ENCODE results near the gene CSMD2.

The CSMD2 gene

DNA sequence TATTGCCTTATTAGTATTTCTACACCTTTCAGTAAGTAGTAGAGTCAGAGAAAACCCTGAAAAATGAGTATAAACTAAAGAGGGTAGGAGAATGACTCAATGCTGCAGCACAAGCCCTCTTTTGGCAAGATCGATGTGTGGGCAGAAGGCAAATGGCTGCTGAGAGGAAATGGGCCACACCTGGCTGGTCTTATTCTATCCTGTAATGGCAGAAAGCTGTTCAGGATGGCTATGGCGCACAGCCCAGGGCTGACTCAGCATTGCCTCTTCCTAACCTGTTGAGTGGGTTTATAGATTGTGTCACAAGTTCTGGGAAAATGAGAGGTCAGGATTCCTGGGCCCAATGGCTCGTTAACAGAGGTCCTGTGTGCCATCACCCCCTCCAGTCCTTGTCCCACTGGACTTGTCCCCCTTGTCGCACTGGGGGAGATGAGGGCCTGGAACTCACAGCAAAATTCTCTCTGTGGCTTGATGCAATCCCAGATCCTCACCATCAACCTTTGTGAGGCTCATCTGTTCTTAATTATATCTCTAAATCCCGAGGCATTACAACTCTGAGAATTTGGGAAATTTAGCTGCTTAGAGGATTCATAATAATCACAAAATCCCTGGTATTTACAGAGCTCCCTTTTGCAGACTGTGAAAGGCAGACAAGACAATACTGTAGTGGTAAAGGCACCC is 287.9 kb downstream of the CSMD2 start:
- H3K4me1 ChIP-seq (ENCODE audit: control insufficient read depth, low read depth, low read length) = no peaks in the 10 kb centered on the region
- H3K4me3 ChIP-seq (ENCODE audit: low read length) = no peak overlapping the region
- H2AK5ac ChIP-seq (ENCODE audit: low read length) = no peak overlapping the region
- no peaks in the 10 kb centered on the region for H3K79me2 ChIP-seq (ENCODE audit: control insufficient read depth, insufficient read depth, low read length)
- no peak overlapping the region for H3K18ac ChIP-seq (ENCODE audit: low read length)
- H3K23ac ChIP-seq (ENCODE audit: low read length) = no peak overlapping the region
- no peak overlapping the region for H3K27ac ChIP-seq (ENCODE audit: low read depth, low read length)
- no peak overlapping the region for H2BK15ac ChIP-seq (replicated peaks; ENCODE audit: low read depth)
- H3K4me2 ChIP-seq (ENCODE audit: low read length) = no peak overlapping the region
- no peak for DNase-seq
- no peak overlapping the region for H2BK120ac ChIP-seq (ENCODE audit: low read depth, low read length)
- H3K4ac ChIP-seq (ENCODE audit: low read depth, low read length) = no peak overlapping the region
- H3K9ac ChIP-seq (ENCODE audit: low read length) = no peak overlapping the region
- H3K56ac ChIP-seq (ENCODE audit: low read length) = no peak overlapping the region
- H4K5ac ChIP-seq (ENCODE audit: low read length) = no peak overlapping the region
- H3K27me3 ChIP-seq (ENCODE audit: insufficient read depth, low read length, poor library complexity) = no peaks in the 10 kb centered on the region
- H3K36me3 ChIP-seq (ENCODE audit: control insufficient read depth, insufficient read depth, low read length) = no peaks in the 10 kb centered on the region
- no peaks in the 10 kb centered on the region for H3K79me1 ChIP-seq (ENCODE audit: low read length)
- H4K8ac ChIP-seq (ENCODE audit: low read depth, low read length) = no peak overlapping the region
- no peak overlapping the region for H2BK5ac ChIP-seq (ENCODE audit: low read length)
- WGBS (ENCODE audit: extremely low coverage, insufficient coverage, low lambda C conversion rate) = no CpG with 5 or more reads among the region's 5 CpGs

GRCh38 chr1:33875862-33876261 is 289.2 kb downstream of the CSMD2 start:
- Histone ChIP-seq H3K79me2 (ENCODE audit: control insufficient read depth, insufficient read depth, low read length) (no peaks in the 10 kb centered on the region), H2AK5ac (ENCODE audit: low read length) (no peak overlapping the region), H3K9ac (ENCODE audit: low read length) (no peak overlapping the region), H3K79me1 (ENCODE audit: low read length) (no peaks in the 10 kb centered on the region), H3K36me3 (ENCODE audit: control insufficient read depth, insufficient read depth, low read length) (no peaks in the 10 kb centered on the region), H3K4me2 (ENCODE audit: low read length) (no peak overlapping the region), H3K4me1 (ENCODE audit: control insufficient read depth, low read depth, low read length) (no peaks in the 10 kb centered on the region), H2BK120ac (ENCODE audit: low read depth, low read length) (no peak overlapping the region), H4K5ac (ENCODE audit: low read length) (no peak overlapping the region), H3K27ac (ENCODE audit: low read depth, low read length) (no peak overlapping the region), H3K4me3 (ENCODE audit: low read length) (no peak overlapping the region), H2BK15ac (replicated peaks; ENCODE audit: low read depth) (no peak overlapping the region), H3K23ac (ENCODE audit: low read length) (no peak overlapping the region), H3K56ac (ENCODE audit: low read length) (no peak overlapping the region), H3K18ac (ENCODE audit: low read length) (no peak overlapping the region), H2BK5ac (ENCODE audit: low read length) (no peak overlapping the region), H4K8ac (ENCODE audit: low read depth, low read length) (no peak overlapping the region), H3K4ac (ENCODE audit: low read depth, low read length) (no peak overlapping the region), H3K27me3 (ENCODE audit: insufficient read depth, low read length, poor library complexity) (no peaks in the 10 kb centered on the region)
- no peak for DNase-seq
- no CpG with 5 or more reads among the region's 3 CpGs for WGBS (ENCODE audit: extremely low coverage, insufficient coverage, low lambda C conversion rate)

DNA sequence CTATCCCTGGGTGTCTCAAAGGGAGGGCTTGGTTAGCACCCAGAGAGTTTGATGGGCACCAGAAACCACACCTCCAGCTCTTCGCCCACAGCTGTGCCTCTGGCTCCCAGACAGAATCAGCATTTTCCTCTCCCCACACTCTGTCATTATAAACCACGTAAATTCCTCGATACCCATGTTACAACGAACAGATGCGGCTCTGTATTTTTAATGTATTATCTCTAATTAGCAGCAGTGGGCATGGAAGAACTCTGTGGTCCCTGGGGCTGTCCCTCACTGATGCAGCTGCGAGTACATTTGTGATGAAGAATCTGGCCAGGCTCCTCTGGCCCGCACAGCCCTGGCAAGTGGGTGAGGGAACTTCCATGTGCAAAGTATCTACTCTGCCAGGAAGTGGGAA is 290.4 kb downstream of the CSMD2 start:
- Histone ChIP-seq H2AK5ac (ENCODE audit: low read length) (no peak overlapping the region), H2BK120ac (ENCODE audit: low read depth, low read length) (no peak overlapping the region), H4K8ac (ENCODE audit: low read depth, low read length) (no peak overlapping the region), H3K23ac (ENCODE audit: low read length) (no peak overlapping the region), H3K4me3 (ENCODE audit: low read length) (no peak overlapping the region), H3K4ac (ENCODE audit: low read depth, low read length) (no peak overlapping the region), H3K79me2 (ENCODE audit: control insufficient read depth, insufficient read depth, low read length) (no peaks in the 10 kb centered on the region), H2BK5ac (ENCODE audit: low read length) (no peak overlapping the region), H3K18ac (ENCODE audit: low read length) (no peak overlapping the region), H4K5ac (ENCODE audit: low read length) (no peak overlapping the region), H3K4me2 (ENCODE audit: low read length) (no peak overlapping the region), H3K56ac (ENCODE audit: low read length) (no peak overlapping the region), H2BK15ac (replicated peaks; ENCODE audit: low read depth) (no peak overlapping the region), H3K4me1 (ENCODE audit: control insufficient read depth, low read depth, low read length) (no peaks in the 10 kb centered on the region), H3K27ac (ENCODE audit: low read depth, low read length) (no peak overlapping the region), H3K36me3 (ENCODE audit: control insufficient read depth, insufficient read depth, low read length) (no peaks in the 10 kb centered on the region), H3K27me3 (ENCODE audit: insufficient read depth, low read length, poor library complexity) (no peaks in the 10 kb centered on the region), H3K9ac (ENCODE audit: low read length) (no peak overlapping the region), H3K79me1 (ENCODE audit: low read length) (no peaks in the 10 kb centered on the region)
- no peak for DNase-seq
- WGBS (ENCODE audit: extremely low coverage, insufficient coverage, low lambda C conversion rate) = no CpG with 5 or more reads among the region's 7 CpGs

- Histone ChIP-seq H3K9ac (ENCODE audit: low read length) (no peak overlapping the region), H3K4me2 (ENCODE audit: low read length) (no peak overlapping the region), H3K23ac (ENCODE audit: low read length) (no peak overlapping the region), H3K36me3 (ENCODE audit: control insufficient read depth, insufficient read depth, low read length) (no peaks in the 10 kb centered on the region), H2BK120ac (ENCODE audit: low read depth, low read length) (no peak overlapping the region), H2BK5ac (ENCODE audit: low read length) (no peak overlapping the region), H4K8ac (ENCODE audit: low read depth, low read length) (no peak overlapping the region), H4K5ac (ENCODE audit: low read length) (no peak overlapping the region), H3K18ac (ENCODE audit: low read length) (no peak overlapping the region), H3K4me3 (ENCODE audit: low read length) (no peak overlapping the region), H3K56ac (ENCODE audit: low read length) (no peak overlapping the region), H3K79me1 (ENCODE audit: low read length) (no peaks in the 10 kb centered on the region), H3K27ac (ENCODE audit: low read depth, low read length) (no peak overlapping the region), H3K4me1 (ENCODE audit: control insufficient read depth, low read depth, low read length) (peaks cover under 1% of the 10 kb centered on the region), H2AK5ac (ENCODE audit: low read length) (no peak overlapping the region), H3K4ac (ENCODE audit: low read depth, low read length) (no peak overlapping the region), H2BK15ac (replicated peaks; ENCODE audit: low read depth) (no peak overlapping the region), H3K27me3 (ENCODE audit: insufficient read depth, low read length, poor library complexity) (no peaks in the 10 kb centered on the region), H3K79me2 (ENCODE audit: control insufficient read depth, insufficient read depth, low read length) (no peaks in the 10 kb centered on the region)
- DNase-seq = no peak
- no CpG with 5 or more reads among the region's 2 CpGs for WGBS (ENCODE audit: extremely low coverage, insufficient coverage, low lambda C conversion rate)
Observed at GRCh38 chr1:33872683-33873082, 292.3 kb downstream of the CSMD2 start.

- Histone ChIP-seq H3K27ac (ENCODE audit: low read depth, low read length) (no peak overlapping the region), H2AK5ac (ENCODE audit: low read length) (no peak overlapping the region), H3K27me3 (ENCODE audit: insufficient read depth, low read length, poor library complexity) (no peaks in the 10 kb centered on the region)
Observed at GRCh38 chr1:33872275-33872674, 292.8 kb downstream of the CSMD2 start.

GRCh38 chr1:33867684-33868083 is 297.3 kb downstream of the CSMD2 start:
- no peak overlapping the region for H2BK15ac ChIP-seq (replicated peaks; ENCODE audit: low read depth)
- no CpG with 5 or more reads among the region's 1 CpG for WGBS (ENCODE audit: extremely low coverage, insufficient coverage, low lambda C conversion rate)
- H3K9ac ChIP-seq (ENCODE audit: low read length) = no peak overlapping the region
- no peak overlapping the region for H3K4ac ChIP-seq (ENCODE audit: low read depth, low read length)
- no peak overlapping the region for H2BK5ac ChIP-seq (ENCODE audit: low read length)
- no peak overlapping the region for H2AK5ac ChIP-seq (ENCODE audit: low read length)
- H3K4me1 ChIP-seq (ENCODE audit: control insufficient read depth, low read depth, low read length) = peaks cover 4% of the 10 kb centered on the region
- no peaks in the 10 kb centered on the region for H3K79me1 ChIP-seq (ENCODE audit: low read length)
- no peak overlapping the region for H3K56ac ChIP-seq (ENCODE audit: low read length)
- H3K18ac ChIP-seq (ENCODE audit: low read length) = no peak overlapping the region
- no peak overlapping the region for H2BK120ac ChIP-seq (ENCODE audit: low read depth, low read length)
- no peak overlapping the region for H4K8ac ChIP-seq (ENCODE audit: low read depth, low read length)
- no peak overlapping the region for H4K5ac ChIP-seq (ENCODE audit: low read length)
- DNase-seq = no peak
- H3K79me2 ChIP-seq (ENCODE audit: control insufficient read depth, insufficient read depth, low read length) = no peaks in the 10 kb centered on the region
- H3K36me3 ChIP-seq (ENCODE audit: control insufficient read depth, insufficient read depth, low read length) = no peaks in the 10 kb centered on the region
- no peak overlapping the region for H3K4me3 ChIP-seq (ENCODE audit: low read length)
- no peak overlapping the region for H3K23ac ChIP-seq (ENCODE audit: low read length)
- peak overlapping the region; percentile 16 for H3K27ac ChIP-seq (ENCODE audit: low read depth, low read length)
- H3K27me3 ChIP-seq (ENCODE audit: insufficient read depth, low read length, poor library complexity) = no peaks in the 10 kb centered on the region
- H3K4me2 ChIP-seq (ENCODE audit: low read length) = no peak overlapping the region

More at GRCh38 chr1:33872275-33872674, 292.8 kb downstream of the CSMD2 start:
- Histone ChIP-seq H2BK120ac (ENCODE audit: low read depth, low read length) (no peak overlapping the region), H4K5ac (ENCODE audit: low read length) (no peak overlapping the region), H3K9ac (ENCODE audit: low read length) (no peak overlapping the region), H2BK15ac (replicated peaks; ENCODE audit: low read depth) (no peak overlapping the region), H3K79me1 (ENCODE audit: low read length) (no peaks in the 10 kb centered on the region), H3K4ac (ENCODE audit: low read depth, low read length) (no peak overlapping the region), H3K4me2 (ENCODE audit: low read length) (no peak overlapping the region), H3K36me3 (ENCODE audit: control insufficient read depth, insufficient read depth, low read length) (no peaks in the 10 kb centered on the region), H3K4me1 (ENCODE audit: control insufficient read depth, low read depth, low read length) (peaks cover 3% of the 10 kb centered on the region), H2BK5ac (ENCODE audit: low read length) (no peak overlapping the region), H3K56ac (ENCODE audit: low read length) (no peak overlapping the region), H3K23ac (ENCODE audit: low read length) (no peak overlapping the region), H3K18ac (ENCODE audit: low read length) (no peak overlapping the region), H3K4me3 (ENCODE audit: low read length) (no peak overlapping the region), H4K8ac (ENCODE audit: low read depth, low read length) (no peak overlapping the region), H3K79me2 (ENCODE audit: control insufficient read depth, insufficient read depth, low read length) (no peaks in the 10 kb centered on the region)
- no peak for DNase-seq

Measured in mesendoderm (in vitro differentiated cells).